Measurements from ENCODE around the gene DLX1. TPM values are rescaled to one million over a fixed set of nuclear protein-coding genes. Genes with fewer than 3 reads are reported as not detected.

DLX1 gene
- total RNA-seq, 1 experiment from 2014 or later: 2.0 TPM

DNA sequence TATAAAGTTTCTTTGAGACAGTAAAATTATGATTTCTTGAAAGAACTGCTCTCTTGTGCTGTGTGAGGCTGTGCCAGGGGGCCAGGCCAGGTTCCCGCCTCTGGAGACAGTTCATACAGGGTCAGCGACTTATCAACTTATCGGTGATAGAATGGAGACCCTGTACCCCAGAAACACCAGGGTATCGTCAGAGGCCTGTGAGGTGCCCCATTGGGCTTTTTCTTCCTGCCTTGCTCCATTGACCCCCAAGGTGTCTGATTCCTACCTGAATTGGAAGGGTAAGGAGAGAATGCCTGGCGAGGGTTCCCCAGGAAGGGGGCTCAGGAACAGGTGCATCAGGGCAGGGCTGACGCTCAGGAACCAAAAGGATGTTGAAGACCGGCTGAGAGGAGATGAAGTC lies 4.3 kb downstream of the DLX1 start:
- Histone ChIP-seq H3K4me3 (replicated peaks in 1 of 2; ENCODE audit: low read depth in 1 of 2, low read length in 2 of 2) (no peak overlapping the region), H3K36me3 (ENCODE audit: control insufficient read depth in 1 of 2, insufficient read depth in 2 of 2, low read length in 2 of 2) (no peaks in the 10 kb centered on the region), H3K9me2 (ENCODE audit: insufficient read depth) (no peaks in the 10 kb centered on the region), H3K79me2 (ENCODE audit: insufficient read depth, low read length) (no peaks in the 10 kb centered on the region), H3K27ac (ENCODE audit: low read depth, low read length) (no peak overlapping the region), H4K20me1 (ENCODE audit: insufficient read depth) (no peaks in the 10 kb centered on the region), H3K9ac (ENCODE audit: low read length) (no peak overlapping the region), H3K4me2 (ENCODE audit: low read length) (no peak overlapping the region), H2AFZ (ENCODE audit: low read depth, low read length, poor library complexity, severe bottlenecking) (no peak overlapping the region), H3K9me3 (ENCODE audit: control insufficient read depth in 1 of 2, insufficient read depth in 1 of 2, low read depth in 1 of 2, low read length in 2 of 2) (no peaks in the 10 kb centered on the region), H3K4me1 (ENCODE audit: control insufficient read depth in 1 of 2, insufficient read depth in 2 of 2, low read length in 2 of 2) (peaks cover 5 to 15% of the 10 kb centered on the region in 2 experiments), H3K27me3 (ENCODE audit: insufficient read depth, low read length) (no peaks in the 10 kb centered on the region)
- intact Hi-C loops (cut with micrococcal nuclease): loop anchor here (10.0 kb wide), 1 partner anchor 165 kb away; the partner anchor contains the start of gene HAT1
- CTCF ChIA-PET: no interaction called here
- RAD21 ChIA-PET (ENCODE audit: low non-redundant PET in 1 of 2, low total read pairs in 2 of 2, uncharacterized antibody in 2 of 2, unreplicated experiment in 2 of 2): no interaction called here
- no peak for DNase-seq (ENCODE audit: low read depth, low spot score)
- no TSS peak for BruUV-seq (replicated peaks)
- no peak for TF ChIP-seq POLR2AphosphoS5 (IDR thresholded peaks at IDR 0.05; ENCODE audit: low read depth, low read length)
- TF ChIP-seq POLR2A (IDR thresholded peaks at IDR 0.05; ENCODE audit: borderline replicate concordance, extremely low read depth, insufficient read depth, insufficient read length): no peak
- POLR2A ChIA-PET: no interaction called here
- ATAC-seq: no peak

DNA sequence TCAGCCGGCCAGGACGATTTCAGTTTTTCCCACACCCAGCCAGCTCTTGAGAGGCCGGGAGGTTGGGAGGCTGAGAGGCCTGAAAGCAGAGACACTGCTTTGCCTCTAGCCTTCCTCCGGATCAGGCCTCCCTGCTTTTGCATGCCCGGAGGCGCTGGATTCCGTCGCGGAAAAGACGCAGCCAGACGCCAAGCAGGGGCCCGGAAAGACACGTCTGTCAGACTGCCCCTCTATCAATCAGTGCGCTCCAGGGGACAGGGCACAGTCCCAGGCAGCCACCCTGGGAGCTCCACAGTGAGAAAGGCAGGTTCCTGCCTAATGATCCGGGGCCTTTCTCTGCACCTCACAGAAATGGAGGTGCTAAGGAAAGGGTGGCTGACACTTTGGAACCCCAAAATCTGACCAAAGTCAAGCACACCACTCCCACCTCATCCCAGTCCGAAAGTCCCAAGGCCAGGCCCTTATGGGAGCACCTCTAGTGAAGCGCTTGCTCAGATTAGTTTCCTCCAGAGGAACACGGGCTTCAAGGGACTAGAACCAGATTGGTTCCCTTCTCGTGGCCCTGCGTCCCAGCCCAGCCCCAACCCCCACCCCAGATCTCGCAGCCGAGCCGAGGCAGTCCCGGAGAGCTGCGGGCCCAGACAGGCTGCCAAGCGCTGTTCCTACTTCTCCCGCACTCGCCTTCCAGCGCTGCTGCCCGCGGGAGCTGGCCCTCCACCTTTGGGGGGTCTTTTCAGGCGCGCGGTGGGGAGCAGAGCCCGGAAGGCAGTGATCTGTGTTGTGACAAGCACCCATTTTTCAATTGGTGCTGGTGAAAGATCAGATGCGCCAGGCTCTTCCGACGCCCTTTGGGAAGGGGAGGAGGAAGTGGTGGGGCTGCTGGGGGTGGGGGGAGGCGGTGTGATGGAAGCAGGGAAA lies 5.0 kb downstream of the DLX1 start:
- no peak for TF ChIP-seq POLR2AphosphoS5 (IDR thresholded peaks at IDR 0.05; ENCODE audit: low read depth, low read length)
- H4K20me1 ChIP-seq (ENCODE audit: insufficient read depth): no peaks in the 10 kb centered on the region
- no TSS peak for BruUV-seq (replicated peaks)
- RAD21 ChIA-PET (ENCODE audit: low non-redundant PET in 1 of 2, low total read pairs in 2 of 2, uncharacterized antibody in 2 of 2, unreplicated experiment in 2 of 2): no interaction called here
- no peak overlapping the region for H3K4me2 ChIP-seq (ENCODE audit: low read length)
- CTCF ChIA-PET: no interaction called here
- H3K79me2 ChIP-seq (ENCODE audit: insufficient read depth, low read length): no peaks in the 10 kb centered on the region
- H3K9me3 ChIP-seq (ENCODE audit: control insufficient read depth in 1 of 2, insufficient read depth in 1 of 2, low read depth in 1 of 2, low read length in 2 of 2): no peaks in the 10 kb centered on the region
- H3K27me3 ChIP-seq (ENCODE audit: insufficient read depth, low read length): no peaks in the 10 kb centered on the region
- peaks cover 5 to 16% of the 10 kb centered on the region in 2 experiments for H3K4me1 ChIP-seq (ENCODE audit: control insufficient read depth in 1 of 2, insufficient read depth in 2 of 2, low read length in 2 of 2)
- H3K9ac ChIP-seq (ENCODE audit: low read length): no peak overlapping the region
- intact Hi-C loops (cut with micrococcal nuclease): loop anchor here (10.0 kb wide), 1 partner anchor 166 kb away; the partner anchor contains the start of gene HAT1
- ATAC-seq: no peak
- no peak overlapping the region for H3K4me3 ChIP-seq (replicated peaks in 1 of 2; ENCODE audit: low read depth in 1 of 2, low read length in 2 of 2)
- H2AFZ ChIP-seq (ENCODE audit: low read depth, low read length, poor library complexity, severe bottlenecking): no peak overlapping the region
- no peaks in the 10 kb centered on the region for H3K9me2 ChIP-seq (ENCODE audit: insufficient read depth)
- no peaks in the 10 kb centered on the region for H3K36me3 ChIP-seq (ENCODE audit: control insufficient read depth in 1 of 2, insufficient read depth in 2 of 2, low read length in 2 of 2)
- no peak overlapping the region for H3K27ac ChIP-seq (ENCODE audit: low read depth, low read length)
- no peak for DNase-seq (ENCODE audit: low read depth, low spot score)
- POLR2A ChIA-PET: no interaction called here
